ENCODE measurements around the gene B3GNT9.

DNA sequence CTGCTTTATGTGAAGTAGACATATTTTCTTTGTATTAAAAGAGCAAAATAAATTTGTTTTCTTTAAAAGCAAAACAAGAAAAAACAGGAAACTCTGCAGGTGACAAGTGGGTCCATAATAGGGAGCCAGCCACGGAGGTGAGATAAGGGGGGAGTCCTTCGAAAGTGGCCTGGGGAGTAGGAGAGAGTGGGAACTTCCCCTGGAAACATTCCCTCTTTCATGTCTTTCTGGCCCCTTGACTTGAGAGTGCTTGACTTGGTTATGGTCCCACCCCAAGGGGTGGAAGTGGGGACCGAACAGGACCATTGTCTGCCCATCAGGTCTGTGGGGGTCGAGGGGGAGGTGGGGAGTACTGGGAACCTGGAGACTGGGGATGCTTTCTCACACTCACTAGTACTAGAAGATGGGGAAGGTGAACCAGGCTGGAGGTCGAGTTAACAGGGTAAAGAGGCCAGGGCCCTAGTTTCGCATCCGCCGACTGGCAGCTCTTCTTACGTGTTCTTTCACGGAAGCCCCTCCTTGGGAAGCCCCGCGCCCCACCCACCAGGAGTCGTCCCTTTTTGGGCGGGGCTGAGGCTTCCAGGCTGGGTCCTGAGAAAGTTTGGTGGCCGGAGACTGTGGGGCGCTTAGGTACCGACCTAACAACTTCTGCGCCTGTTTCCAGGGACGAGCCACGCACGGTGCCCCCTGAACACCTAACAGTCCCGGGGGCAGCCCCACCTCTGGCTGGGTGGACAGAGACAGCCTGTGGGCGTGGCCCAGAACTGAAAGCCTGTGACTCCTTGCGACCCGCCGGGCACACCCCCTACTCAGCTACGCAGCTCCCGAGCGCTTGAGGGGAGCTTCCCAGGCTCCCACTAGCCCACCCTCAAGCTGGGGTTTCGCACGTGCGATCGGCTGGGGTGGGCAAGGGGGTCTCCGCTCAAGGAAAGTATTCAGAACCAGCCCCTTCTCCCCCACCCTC is 8.1 kb upstream of the B3GNT9 start:
- TF ChIP-seq, protein P1, sequence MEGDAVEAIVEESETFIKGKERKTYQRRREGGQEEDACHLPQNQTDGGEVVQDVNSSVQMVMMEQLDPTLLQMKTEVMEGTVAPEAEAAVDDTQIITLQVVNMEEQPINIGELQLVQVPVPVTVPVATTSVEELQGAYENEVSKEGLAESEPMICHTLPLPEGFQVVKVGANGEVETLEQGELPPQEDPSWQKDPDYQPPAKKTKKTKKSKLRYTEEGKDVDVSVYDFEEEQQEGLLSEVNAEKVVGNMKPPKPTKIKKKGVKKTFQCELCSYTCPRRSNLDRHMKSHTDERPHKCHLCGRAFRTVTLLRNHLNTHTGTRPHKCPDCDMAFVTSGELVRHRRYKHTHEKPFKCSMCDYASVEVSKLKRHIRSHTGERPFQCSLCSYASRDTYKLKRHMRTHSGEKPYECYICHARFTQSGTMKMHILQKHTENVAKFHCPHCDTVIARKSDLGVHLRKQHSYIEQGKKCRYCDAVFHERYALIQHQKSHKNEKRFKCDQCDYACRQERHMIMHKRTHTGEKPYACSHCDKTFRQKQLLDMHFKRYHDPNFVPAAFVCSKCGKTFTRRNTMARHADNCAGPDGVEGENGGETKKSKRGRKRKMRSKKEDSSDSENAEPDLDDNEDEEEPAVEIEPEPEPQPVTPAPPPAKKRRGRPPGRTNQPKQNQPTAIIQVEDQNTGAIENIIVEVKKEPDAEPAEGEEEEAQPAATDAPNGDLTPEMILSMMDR (IDR thresholded peaks at IDR 0.05), result no peak
- TF ChIP-seq, protein P2, sequence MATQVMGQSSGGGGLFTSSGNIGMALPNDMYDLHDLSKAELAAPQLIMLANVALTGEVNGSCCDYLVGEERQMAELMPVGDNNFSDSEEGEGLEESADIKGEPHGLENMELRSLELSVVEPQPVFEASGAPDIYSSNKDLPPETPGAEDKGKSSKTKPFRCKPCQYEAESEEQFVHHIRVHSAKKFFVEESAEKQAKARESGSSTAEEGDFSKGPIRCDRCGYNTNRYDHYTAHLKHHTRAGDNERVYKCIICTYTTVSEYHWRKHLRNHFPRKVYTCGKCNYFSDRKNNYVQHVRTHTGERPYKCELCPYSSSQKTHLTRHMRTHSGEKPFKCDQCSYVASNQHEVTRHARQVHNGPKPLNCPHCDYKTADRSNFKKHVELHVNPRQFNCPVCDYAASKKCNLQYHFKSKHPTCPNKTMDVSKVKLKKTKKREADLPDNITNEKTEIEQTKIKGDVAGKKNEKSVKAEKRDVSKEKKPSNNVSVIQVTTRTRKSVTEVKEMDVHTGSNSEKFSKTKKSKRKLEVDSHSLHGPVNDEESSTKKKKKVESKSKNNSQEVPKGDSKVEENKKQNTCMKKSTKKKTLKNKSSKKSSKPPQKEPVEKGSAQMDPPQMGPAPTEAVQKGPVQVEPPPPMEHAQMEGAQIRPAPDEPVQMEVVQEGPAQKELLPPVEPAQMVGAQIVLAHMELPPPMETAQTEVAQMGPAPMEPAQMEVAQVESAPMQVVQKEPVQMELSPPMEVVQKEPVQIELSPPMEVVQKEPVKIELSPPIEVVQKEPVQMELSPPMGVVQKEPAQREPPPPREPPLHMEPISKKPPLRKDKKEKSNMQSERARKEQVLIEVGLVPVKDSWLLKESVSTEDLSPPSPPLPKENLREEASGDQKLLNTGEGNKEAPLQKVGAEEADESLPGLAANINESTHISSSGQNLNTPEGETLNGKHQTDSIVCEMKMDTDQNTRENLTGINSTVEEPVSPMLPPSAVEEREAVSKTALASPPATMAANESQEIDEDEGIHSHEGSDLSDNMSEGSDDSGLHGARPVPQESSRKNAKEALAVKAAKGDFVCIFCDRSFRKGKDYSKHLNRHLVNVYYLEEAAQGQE (IDR thresholded peaks at IDR 0.05; ENCODE audit: insufficient read depth in 1 of 2, low read depth in 2 of 2, low read length in 1 of 2), result no peak
- TF ChIP-seq POLR2AphosphoS5 (IDR thresholded peaks at IDR 0.05; ENCODE audit: low read depth, low read length) (no peak), SIN3A (IDR thresholded peaks at IDR 0.05; ENCODE audit: borderline replicate concordance, insufficient read depth, low read depth, low read length) (no peak), TCF7L2 (IDR thresholded peaks at IDR 0.05; ENCODE audit: low read depth, low read length) (no peak)

Measured in Panc1 (cell line).